Fibroblast of gingiva (primary cell): ENCODE data around the gene NELFB.

ENCODE experiments used
- DNase-seq: peaks from one replicate; pipeline ENCODE4 v3.0.0-alpha.2; 2011; ENCODE audit warnings: low read depth

Gene NELFB

DNA sequence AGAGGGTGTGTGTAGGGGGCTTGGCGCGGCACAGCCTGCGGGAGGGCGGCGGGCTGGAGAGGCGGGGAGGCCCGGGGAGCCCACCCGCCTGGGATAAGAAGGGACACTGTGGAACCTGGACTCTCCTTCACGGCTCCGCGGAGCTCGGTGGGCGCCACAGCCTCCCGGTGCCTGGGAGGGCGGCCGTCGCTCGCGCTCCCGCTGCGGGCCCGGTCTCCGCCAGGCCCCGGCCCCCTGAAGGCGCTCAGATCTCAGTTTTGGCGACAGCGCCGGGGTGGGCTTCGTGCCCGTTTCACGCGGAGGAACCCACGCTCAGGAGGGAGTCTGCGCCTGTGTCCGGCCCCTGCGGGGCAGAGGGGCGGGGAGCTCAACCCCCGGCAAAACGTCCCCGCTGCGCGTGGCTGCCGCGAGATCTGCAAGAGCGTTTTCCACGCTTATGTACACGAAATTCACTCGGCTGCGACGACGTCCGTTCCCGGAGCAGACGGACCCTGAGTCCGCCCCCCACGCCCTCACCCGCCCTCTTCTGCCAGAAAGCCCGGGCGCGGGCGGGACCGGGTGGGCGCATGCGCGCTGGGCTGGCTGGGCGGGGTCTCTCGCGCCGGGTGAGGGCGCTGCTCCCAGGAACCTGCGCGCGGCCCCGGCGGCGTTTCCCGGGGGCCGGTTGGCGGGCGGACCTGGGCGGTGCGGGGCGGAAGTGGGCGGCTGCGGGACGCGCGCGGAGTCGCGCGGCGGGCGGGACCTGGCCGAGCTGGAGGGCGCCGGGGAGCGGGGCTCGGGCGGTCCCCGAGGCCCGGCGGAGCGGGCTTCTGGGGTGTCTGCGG, at the start of gene NELFB:
Gene NELFB (plus strand): TSS at position 704 of the 824 bp plus-strand sequence.
- DNase-seq, result peak; percentile 84

DNA sequence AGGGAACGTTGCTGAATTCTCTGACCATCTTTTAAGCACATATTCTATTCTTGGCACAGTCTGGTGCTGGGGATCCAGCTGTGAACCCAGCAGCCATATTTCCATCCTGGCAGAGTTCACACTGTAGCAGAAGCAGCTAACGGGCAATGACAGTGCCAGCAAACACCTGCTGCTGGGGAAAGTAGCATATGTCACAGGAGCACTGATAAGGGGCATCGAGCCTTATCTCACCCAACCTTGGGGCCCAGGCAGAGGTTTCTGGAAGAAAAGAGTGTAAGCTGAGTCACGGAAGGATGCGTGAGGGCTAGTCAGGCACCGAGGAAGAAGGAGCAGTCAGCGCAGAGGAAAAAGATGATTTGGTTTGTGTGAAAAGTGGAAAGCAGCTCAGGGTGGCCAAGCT, 48.5 kb upstream of the NELFB start:
- DNase-seq, result no peak

DNA sequence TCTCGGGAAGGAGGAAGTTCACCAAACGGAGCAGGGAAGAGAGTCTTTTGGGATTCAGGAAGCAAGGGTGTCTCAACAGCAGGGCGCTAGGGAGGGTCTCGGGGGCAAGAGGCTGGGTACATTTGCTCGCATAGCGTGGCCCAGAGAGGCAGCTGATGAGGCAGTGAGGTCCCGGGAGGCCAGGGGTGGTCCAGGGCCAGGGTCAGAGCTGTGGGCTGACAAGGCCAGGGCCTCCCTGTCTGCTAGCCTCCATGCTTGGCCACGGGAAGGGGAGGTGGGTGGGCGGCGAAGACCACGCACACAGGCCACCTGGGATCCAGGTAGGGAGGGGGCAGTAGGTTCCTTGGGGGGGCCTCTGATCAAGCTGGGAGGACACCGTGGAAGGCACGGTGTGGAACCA, 43.6 kb upstream of the NELFB start:
- no peak for DNase-seq

DNA sequence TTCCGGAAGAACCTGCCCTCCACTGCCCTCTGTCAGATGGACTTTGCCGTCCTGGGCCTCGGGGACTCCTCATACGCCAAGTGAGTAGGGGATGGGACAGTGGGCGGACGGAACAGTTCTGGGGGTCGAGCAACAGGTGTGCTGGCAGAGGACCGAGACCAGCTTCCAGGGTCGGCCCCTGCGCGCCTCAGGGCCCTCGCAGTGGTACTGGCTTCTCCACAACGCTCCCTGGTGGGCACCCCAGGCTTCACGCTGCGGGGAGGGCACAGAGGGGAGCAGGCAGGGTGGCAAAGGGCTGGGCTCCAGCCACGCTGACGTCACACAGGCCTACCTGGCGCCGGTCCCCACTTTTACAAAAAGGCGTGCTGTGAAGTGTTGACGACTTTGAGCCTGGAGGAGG, 42.6 kb upstream of the NELFB start:
- DNase-seq, result no peak

DNA sequence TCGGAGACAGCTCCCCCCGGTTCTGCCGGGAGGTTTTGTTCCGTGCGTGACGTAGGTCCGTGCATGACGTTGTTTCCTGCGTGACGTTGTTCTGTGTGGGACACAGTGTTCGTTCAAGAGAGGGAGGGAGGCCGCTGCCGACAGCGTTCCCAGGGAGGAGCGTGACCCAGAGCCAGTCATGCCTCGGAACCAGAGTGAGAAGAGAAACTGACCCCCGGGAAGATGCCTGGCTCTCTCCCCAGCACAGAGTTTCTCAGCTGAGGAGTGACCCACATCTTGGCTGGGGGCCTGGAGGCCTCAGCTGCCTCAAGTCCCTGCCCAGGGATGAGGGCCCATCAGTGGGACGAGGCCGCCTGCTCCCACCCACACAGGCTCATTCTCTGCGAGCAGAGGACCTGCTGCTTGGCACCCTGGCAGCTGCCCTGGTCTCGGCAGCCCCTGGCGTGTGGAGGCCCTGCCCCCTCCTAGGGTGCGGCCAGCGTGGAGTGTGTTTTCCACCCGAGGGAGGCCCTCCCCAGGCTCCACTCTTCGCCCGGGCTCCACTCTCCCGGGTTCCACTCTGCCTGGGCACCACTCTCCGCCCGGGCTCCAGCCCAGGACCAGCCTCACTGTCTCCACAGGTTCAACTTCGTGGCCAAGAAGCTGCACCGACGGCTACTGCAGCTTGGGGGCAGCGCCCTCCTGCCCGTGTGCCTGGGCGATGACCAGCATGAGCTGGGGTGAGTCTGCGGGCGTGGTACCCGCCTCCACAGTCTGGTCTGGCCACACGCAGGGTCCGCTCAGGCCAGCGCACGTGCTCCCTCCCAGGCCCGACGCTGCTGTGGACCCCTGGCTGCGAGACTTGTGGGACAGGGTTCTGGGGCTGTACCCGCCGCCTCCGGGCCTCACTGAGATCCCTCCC, 41.7 kb upstream of the NELFB start:
- DNase-seq, result no peak

DNA sequence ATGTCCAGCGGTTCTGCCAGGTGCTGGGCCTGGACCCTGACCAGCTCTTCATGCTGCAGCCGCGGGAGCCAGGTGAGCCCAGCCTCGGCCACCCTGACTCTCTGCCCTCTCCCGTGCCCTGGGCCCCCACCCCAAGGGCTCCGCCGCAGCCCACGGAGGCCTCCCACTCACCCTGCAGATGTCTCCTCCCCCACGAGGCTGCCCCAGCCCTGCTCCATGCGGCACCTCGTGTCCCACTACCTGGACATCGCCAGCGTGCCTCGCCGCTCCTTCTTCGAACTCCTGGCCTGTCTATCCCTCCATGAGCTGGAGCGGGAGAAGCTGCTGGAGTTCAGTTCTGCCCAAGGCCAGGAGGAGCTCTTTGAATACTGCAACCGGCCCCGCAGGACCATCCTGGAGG, 40.5 kb upstream of the NELFB start:
- no peak for DNase-seq

DNA sequence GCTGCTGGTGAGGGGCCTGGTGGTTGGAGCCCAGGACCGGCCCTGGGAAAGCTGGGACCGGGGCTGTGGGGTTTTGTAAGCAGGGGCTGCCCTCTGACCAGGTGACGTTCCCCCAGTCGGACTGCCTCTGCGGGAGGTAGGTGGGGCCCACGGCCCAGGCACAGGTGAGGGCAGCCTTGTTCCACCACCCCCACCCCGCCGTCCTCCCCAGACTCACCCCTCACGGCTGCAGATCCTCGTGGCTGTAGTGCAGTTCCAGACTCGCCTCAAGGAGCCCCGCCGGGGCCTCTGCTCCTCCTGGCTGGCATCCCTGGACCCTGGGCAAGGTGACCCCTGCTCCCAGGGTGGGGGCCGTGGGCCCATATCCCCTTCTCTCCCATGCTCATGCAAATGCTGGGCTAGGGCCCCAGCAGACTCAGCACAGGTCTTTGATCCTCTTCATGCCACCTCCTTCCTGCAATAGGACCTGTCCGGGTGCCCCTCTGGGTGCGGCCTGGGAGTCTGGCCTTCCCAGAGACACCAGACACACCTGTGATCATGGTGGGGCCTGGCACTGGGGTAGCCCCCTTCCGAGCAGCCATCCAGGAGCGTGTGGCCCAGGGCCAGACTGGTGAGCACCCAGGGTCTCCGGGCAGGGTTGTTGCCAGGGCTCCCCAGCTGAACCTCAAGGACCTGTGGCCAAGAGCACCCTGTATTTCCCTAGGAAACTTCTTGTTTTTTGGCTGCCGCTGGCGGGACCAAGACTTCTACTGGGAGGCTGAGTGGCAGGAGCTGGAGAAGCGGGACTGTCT, 39.7 kb upstream of the NELFB start:
- DNase-seq, result no peak

DNA sequence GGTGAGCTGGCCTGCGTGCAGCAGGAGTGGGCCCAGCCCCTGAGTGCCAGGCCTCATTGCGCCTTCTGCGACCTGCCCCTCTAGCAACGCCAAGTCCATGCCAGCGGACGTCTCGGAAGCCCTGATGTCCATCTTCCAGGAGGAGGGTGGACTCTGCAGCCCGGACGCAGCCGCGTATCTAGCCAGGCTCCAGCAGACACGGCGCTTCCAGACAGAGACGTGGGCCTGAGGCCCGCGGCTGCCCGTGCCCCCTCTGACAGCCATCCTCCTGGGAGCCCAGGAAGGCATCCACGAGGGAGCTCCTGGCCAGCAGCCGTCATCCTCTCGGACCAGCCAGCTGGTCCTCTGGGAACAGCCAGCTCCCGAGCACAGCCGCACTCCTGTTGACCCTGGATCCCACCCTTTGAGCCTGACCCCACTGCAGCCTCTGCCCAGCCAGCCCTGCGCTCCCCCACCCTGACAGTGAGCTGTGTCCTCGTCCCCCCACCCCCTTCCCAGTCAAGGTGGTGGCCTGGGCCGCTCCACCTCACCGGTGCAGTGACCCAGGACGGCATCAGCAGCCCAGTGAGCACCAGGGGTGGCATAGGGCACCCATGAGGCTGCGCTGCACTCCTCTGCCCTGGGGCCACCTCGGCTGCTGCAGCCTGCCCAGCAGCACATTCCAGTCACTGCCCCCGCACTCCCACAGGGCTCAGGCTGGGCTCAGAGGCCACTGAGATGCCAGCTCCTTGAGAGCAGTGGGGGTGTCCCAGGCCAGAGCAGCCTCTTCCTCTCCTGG, 38.8 kb upstream of the NELFB start:
- no peak for DNase-seq

DNA sequence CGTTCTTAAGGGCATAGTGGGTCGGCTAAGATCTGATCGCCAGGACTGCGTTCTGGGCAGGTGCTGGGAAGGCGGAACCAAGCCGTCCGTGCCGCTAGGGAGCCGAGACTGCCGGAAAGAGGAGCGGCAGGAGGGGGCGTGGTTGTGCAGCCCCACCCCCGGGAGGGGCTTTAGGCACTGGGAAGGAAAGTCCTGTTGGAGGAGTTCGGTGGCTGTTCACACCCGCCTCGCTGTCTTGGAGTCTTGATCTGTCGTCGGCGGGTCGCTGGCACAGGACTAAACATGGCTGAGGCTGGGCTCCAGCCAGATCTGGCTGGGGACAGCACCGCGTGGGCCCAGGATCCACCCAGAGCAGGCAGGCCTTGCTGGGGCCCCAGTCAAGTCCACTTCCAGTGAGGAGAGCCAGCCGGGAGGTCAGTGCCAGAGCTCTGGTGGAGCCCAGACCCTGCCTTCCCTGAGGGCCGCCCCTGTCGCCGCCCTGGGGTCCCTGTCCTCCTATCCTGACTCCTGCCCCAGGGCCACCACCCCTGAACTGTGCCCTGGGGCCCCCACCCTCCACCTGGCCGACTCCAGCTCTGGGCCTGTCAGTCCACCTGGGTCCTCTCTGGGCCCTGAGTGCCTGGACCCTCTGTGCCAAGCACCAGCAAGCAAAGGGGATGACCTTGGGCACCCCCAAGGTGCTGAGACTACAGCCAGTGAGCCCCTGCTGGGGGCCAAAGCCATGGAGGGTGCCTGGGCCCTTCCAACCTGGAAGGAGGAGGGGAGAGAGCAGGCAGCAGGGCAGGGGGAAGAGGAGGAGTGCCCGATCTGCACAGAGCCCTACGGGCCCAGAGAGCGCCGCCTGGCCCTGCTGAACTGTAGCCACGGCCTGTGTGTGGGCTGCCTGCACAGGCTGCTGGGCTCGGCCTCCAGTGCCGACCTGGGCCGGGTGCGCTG, 37.6 kb upstream of the NELFB start:
- peak; percentile 26 for DNase-seq

DNA sequence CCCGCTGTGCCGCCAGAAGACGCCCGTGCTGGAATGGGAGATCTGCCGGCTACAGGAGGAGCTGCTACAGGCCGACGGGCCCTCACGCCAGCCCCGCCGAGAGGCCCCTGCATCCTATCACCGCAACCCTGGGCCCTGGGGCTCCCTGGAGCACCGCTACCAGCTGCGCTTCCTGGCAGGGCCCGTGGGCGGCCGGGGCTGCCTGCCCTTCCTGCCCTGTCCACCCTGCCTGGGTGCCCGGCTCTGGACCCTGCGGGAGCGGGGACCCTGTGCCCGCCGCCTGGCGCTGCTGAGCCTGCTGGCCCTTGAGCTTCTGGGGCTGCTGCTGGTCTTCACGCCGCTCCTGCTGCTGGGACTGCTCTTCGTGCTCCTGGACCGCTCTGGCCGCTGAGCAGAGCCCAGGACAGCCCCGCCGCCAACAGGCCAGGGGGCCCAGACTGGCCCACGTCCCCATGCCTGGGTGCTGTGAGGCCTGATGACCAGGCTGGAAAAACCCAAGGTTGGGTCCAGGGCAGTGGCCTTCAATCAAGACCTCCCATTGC, 36.8 kb upstream of the NELFB start:
- no peak for DNase-seq

DNA sequence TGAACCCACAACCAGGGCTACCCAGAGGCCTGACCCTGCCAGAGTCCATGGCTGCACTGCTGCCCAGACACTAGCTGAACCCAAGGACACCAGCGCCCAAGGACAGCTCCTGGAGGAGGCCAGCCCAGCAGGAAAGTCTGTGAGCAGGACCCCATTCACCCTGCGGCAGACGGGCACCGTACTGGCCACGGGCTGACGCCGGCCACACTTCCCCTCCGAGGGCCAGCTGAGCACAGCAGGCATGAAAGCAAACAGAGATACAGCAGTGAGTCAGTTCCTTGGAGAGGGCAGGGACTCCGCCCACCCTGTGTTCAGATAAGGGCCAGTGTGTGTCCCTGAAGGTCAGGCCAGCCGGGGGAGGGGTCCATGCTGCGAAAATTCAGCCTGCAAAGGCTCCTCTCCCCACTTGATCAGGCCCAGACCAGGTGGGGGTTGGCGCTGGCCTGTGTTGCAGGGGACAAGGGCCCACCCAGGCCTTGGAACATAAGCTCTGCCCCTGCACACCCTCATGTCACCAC, 36.3 kb upstream of the NELFB start:
- DNase-seq, result no peak

DNA sequence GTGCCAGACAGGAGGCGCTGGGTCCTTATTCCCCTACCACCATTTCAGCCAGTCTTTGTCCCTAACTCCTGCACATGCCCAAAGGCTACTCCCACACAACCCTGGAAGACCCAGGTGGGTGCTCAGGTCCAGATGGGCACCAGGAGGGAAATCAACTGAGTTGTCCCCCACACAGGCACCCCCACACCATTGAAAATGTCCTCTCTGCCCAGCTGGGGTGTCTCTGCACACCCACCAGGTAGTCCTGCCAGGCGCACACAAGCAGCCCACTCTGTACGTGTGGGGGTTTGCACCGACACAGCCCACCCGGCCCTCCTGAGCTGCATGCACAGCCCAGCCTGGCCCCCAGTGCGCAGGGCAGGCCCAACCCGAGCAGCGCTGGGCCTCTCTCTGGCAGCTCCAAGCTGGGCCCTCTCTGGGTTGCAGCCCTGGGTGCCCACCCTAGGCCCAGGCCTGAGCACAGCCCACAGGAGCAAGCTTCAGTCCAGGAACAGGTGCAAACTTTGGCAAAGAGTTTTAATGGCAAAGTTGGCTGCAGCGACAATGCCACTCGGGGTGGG, 35.3 kb upstream of the NELFB start:
- no peak for DNase-seq

DNA sequence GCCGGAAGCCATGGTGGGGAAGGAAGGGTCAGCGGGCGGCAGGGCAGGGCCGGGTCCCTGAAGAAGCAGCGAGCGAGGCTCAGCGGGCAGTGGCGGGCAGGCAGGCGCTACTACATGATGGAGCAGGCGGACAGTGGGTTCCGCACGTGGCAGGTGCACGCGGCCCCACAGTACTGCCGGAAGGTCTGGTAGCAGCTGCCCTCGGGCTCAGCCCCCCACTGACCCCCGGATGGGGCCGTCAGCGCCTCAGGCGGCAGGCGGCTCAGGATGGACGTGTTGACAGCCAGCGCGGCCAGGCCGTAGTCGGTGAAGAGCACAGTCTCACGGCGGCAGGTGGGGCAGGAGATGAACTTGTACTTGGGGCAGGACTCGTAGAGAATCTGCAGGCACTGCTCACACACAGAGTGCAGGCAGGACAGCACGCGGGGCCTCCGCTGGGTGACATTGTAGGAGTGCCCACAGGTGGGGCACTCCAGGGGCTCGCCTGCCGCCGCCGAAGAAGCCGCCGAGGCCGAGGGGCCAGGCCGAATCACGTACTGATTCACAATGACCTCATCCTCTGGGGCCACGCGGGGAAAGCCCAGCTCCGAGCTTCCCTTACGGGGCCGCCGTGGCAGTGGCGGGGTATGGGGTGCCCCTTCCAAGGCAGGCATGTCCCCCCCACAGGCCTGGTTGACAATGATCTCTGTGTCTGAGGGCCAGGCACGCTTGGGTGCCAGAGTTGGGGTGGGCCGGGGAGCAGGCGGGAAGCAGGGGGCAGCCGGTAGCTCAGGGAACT, 34.6 kb upstream of the NELFB start:
- no peak for DNase-seq

DNA sequence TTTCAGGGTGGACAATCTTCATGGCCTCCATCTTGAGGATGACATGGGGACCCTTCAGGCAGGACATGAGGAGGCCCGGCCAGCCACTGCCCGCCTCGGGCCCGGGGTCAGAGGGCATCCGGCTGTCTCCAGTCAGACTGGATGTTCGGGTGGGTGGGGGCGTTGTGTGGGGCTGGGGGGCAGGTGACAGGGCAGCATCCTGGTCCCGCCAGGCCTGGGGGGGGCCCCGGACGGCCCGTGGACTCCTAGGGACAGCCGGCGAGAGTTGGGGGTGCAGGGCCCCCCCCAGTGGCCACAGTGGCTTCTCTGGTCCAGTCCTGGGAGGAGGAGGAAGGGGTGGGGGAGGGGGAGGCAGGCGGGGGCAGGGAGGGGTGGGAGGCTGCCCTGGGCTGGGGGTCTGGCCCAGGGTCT, 34.0 kb upstream of the NELFB start:
- no peak for DNase-seq

DNA sequence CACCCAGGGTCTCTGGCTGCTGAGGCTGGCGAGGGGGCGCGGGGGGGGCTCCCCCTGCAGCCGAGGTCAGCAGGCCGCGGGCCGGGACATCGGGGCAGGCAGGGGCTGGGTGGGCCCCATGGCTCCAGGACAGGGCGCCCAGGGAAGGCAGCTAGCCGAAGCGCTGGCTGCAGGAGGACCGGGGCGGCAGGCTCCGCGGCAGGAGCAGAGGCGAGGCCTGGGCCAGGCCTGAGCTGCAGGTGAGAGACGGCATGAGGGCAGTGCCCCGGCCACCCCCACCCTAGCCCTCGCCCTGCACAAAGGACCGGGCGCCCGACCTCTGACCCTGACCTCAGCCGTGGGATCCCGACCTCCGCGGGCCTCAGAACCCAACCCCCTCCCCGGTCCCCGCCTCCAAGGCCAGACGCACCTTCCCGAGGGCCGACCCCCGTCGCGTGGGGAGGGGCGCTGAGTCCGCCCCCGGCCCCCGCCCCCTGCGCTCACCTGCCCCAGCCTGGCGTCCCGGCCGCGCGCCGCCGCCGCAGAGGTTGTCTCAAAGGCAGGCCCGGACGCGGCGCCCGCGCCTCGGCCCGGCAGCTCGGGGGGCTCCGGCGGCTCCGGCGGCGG, 33.5 kb upstream of the NELFB start:
- no peak for DNase-seq

DNA sequence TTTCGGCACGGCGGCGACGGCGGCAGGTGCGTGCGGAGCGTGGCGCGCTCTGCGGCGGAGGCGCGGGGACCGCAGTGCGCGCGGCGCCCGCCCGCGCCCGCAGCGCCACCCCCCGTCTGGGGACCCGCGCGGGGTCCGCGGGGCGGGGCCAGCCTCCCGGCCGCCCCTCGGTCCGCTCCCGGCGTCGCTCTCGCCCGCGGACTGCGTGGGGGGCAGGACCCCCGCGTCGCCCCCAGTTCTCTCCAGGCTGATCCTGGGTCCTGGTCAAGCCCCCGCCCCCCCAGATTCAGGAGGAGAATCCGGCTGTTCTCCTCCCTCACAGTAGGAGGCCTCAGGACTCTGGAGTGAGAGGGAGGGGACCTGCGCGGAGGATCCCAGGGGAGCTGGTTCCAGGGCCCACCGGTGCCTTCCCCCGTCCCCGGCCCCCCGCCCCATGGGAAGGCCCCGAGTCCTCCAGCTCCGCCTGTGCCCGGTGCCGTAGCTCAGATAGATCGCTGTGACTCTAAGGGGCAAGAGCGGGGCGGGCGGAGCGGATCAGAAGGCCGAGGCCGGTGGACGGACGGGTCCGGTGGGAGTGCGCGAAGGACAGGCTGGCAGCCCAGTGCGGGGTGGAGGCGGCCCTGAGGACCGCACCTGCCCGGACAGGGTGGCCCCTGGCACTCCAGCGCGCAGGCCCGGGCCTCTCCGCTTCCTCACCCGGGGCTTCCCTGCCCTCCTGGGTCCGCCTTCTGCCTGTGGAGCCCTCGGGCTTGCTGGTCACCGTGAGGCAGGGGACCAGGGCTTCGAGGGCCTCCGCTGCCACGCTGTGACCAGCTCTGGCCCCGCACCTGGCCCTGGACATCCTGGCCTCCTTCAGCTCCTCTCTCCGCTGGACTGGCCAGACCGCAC, 32.7 kb upstream of the NELFB start, which contains the start of gene RNF208:
Gene RNF208 (minus strand): TSS at position 51 of the 888 bp plus-strand sequence. CDS start 1,028 bp downstream, outside the sequence.
- DNase-seq, result no peak
